Spleen (tissue), 11 donors: Measurements from ENCODE around the gene PTPN13. TPM values are rescaled to one million over a fixed set of nuclear protein-coding genes. Genes with fewer than 3 reads are reported as not detected.

ENCODE experiments used
- DNase-seq: peaks from one replicate; pipeline ENCODE4 v3.0.0-alpha.2; 2020
- H3K27ac ChIP-seq, 8 donors: fragments of 200-600 bp; sonication (generic) in 7 of 8; 1 replicate in 4 of 8; 2 replicates in 4 of 8; pipeline versions ENCODE4 v1.5.0 to v1.8.0; 2016 to 2021; ENCODE audit warnings: inconsistent platforms in 4 of 8, mild to moderate bottlenecking in 4 of 8, moderate library complexity in 1 of 8
- H3K27me3 ChIP-seq, 7 donors: fragments of 200-600 bp; sonication (generic) in 6 of 7; replicated peaks in 1 of 7; 1 replicate in 4 of 7; 2 replicates in 3 of 7; pipeline versions ENCODE4 v1.5.0 to v1.8.0; 2016 to 2021; ENCODE audit warnings: inconsistent platforms in 3 of 7, mild to moderate bottlenecking in 1 of 7
- H3K36me3 ChIP-seq, 6 donors: fragments of 200-600 bp; sonication (generic) in 5 of 6; 1 replicate in 4 of 6; 2 replicates in 2 of 6; pipeline versions ENCODE4 v1.5.0 to v1.8.0; 2016 to 2021; ENCODE audit warnings: inconsistent platforms in 2 of 6
- H3K4me1 ChIP-seq, 6 donors: fragments of 200-600 bp; sonication (generic) in 5 of 6; 1 replicate in 3 of 6; 2 replicates in 3 of 6; pipeline versions ENCODE4 v1.5.0 to v1.8.0; 2016 to 2021; ENCODE audit warnings: inconsistent platforms in 3 of 6
- H3K4me3 ChIP-seq, 8 donors: fragments of 200-600 bp; sonication (generic) in 7 of 8; 1 replicate in 4 of 8; 2 replicates in 4 of 8; pipeline versions ENCODE4 v1.5.0 to v1.8.0; 2016 to 2021; ENCODE audit warnings: inconsistent platforms in 4 of 8, mild to moderate bottlenecking in 4 of 8, moderate library complexity in 2 of 8
- H3K9me3 ChIP-seq, 8 donors: fragments of 200-600 bp; sonication (generic) in 7 of 8; 1 replicate in 4 of 8; 2 replicates in 4 of 8; pipeline versions ENCODE4 v1.5.0 to v1.8.0; 2016 to 2021; ENCODE audit warnings: inconsistent platforms in 4 of 8
- POLR2A ChIP-seq, 3 donors: fragments of 450-650 bp; IDR thresholded peaks; one replicate each; pipeline ENCODE4 v1.5.1; 2017; ENCODE audit warnings: antibody characterized with exemption in 3 of 3, mild to moderate bottlenecking in 1 of 3
- POLR2AphosphoS5 ChIP-seq, 3 donors: sonication (generic); formaldehyde crosslinking; IDR thresholded peaks; one replicate each; pipeline ENCODE4 v1.5.1; 2017; ENCODE audit warnings: antibody characterized with exemption in 3 of 3
- WGBS, 5 donors: extraction: QIAGEN DNeasy Blood & Tissue Kit in 3 of 5; methylation state at CpG; one replicate each; pipeline versions ENCODE4 v1.1.5 to v1.1.7; 2013 to 2018; 5-methylcytosine and 5-hydroxymethylcytosine counted together
- intact Hi-C: fragments of 100-400 bp; cut with DNase I; formaldehyde crosslinking; loops from one replicate; pipeline ENCODE4 v1.15.0; 2023; ENCODE audit warnings: low total_unique reads
- polyA plus RNA-seq, 3 donors: library from polyadenylated mRNA; stranded (reverse); fragments of 200-250 nt; gene quantifications; one replicate each; pipeline ENCODE4 v1.2.1, GENCODE V29; 2013
- total RNA-seq, 7 donors: library from RNA; depleted of rRNA in 3 of 7; stranded (reverse); fragments of >200 nt in 3 of 7; fragmentation: NEBNext Ultra II Directional in 4 of 7; extraction: Animal tissue kit (Norgen Biotek cat#: 25700) in 4 of 7; gene quantifications; one replicate each; pipeline versions ENCODE4 v1.1.0 to v1.2.1, GENCODE V29; 2016 to 2021
- TF ChIP-seq, protein P1 (sequence below), 11 experiments: fragments of 200-600 bp in 7 of 11; fragments of 450-650 bp in 4 of 11; sonication (generic) in 4 of 11; IDR thresholded peaks in 8 of 11; conservative IDR thresholded peaks in 3 of 11; 1 replicate in 7 of 11; 2 replicates in 4 of 11; pipeline versions ENCODE4 v1.4.0 to v1.8.0; 2016 to 2021; ENCODE audit warnings: antibody characterized with exemption in 11 of 11, inconsistent platforms in 4 of 11, mild to moderate bottlenecking in 1 of 11
- donor health status: healthy with polysubstance abuse.
- donor health status: DM: no; HTN: no; CAD: no; lungs with moderate emphysema.
- donor health status: DM: no; HTN: no; CAD: no.
- donor health status: Bipolar disorder and iron deficiency.
- donor health status: healthy.
- donor health status: DM: no; HTN: no; CAD: no.
- donor health status: DM: yes; HTN: yes; CAD: no.

The PTPN13 gene
- total and polyA plus RNA-seq, 10 donors: 0.57 to 20.1 (median 10.5) TPM

DNA sequence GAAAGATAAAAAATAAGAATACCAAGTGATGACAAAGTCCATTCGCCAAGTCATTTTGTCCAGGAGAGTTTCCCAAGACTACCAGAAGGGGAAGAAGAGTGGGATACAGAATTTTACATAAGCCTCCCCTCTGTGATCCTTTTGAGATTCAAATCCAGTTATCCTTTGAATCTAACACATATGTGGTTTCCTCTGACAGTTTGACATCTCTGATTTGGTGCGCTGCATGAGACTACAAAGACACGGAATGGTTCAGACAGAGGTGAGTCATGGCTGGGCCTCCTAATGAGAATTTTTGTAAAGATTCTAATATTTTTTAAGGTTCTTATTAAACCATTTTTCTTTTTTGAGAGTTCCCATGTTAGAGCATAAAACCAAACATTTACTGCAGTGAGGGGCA lies 216.7 kb downstream of the PTPN13 start:
- Histone ChIP-seq H3K9me3 (peaks cover 0 to 15% (median 9%) of the 10 kb centered on the region in 8 donors), H3K4me1 (no peaks in the 10 kb centered on the region), H3K4me3 (no peak overlapping the region), H3K27ac (no peak overlapping the region), H3K36me3 (peaks cover 0 to 16% (median 0%) of the 10 kb centered on the region in 6 donors), H3K27me3 (no peaks in the 10 kb centered on the region)
- DNase-seq: no peak
- TF ChIP-seq POLR2A (IDR thresholded peaks at IDR 0.05) (no peak), POLR2AphosphoS5 (IDR thresholded peaks at IDR 0.05) (no peak)
- TF ChIP-seq, protein P1, sequence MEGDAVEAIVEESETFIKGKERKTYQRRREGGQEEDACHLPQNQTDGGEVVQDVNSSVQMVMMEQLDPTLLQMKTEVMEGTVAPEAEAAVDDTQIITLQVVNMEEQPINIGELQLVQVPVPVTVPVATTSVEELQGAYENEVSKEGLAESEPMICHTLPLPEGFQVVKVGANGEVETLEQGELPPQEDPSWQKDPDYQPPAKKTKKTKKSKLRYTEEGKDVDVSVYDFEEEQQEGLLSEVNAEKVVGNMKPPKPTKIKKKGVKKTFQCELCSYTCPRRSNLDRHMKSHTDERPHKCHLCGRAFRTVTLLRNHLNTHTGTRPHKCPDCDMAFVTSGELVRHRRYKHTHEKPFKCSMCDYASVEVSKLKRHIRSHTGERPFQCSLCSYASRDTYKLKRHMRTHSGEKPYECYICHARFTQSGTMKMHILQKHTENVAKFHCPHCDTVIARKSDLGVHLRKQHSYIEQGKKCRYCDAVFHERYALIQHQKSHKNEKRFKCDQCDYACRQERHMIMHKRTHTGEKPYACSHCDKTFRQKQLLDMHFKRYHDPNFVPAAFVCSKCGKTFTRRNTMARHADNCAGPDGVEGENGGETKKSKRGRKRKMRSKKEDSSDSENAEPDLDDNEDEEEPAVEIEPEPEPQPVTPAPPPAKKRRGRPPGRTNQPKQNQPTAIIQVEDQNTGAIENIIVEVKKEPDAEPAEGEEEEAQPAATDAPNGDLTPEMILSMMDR (IDR thresholded peaks at IDR 0.05 in 8 of 11, conservative IDR thresholded peaks at IDR 0.05 in 3 of 11): no peak
- intact Hi-C loops: no loop called here
- 92 to 97% (median 95%) methylated on average over 3 of the region's 3 CpGs for WGBS, 5 donors

DNA sequence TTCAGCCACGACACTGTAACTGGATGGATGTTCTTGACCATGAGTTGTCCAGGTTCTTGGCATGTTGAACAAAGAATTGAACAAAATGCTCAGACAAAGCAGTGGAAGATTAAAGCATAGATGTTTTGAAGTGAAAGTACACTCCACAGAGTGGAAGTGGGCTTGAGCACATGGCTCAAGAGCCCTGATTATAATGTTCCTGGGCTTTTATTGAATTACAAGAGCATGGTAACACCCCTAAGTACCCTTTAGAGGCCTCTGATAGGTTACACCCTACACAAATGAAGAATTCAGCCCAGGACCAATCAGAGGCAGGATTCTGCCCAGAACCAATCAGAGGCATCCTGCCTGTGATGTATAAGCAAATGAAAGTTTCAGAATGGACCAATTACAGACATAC lies 221.5 kb downstream of the PTPN13 start:
- Histone ChIP-seq H3K4me1 (no peaks in the 10 kb centered on the region), H3K27me3 (no peaks in the 10 kb centered on the region), H3K9me3 (peaks cover 0 to 22% (median 16%) of the 10 kb centered on the region in 8 donors), H3K36me3 (peaks cover 0 to 15% (median 0%) of the 10 kb centered on the region in 6 donors), H3K4me3 (no peak overlapping the region), H3K27ac (no peak overlapping the region)
- intact Hi-C loops: no loop called here
- no peak for DNase-seq
- TF ChIP-seq POLR2AphosphoS5 (IDR thresholded peaks at IDR 0.05) (no peak), POLR2A (IDR thresholded peaks at IDR 0.05) (no peak)
- TF ChIP-seq, protein P1 (IDR thresholded peaks at IDR 0.05 in 8 of 11, conservative IDR thresholded peaks at IDR 0.05 in 3 of 11): no peak
- 63 to 83% (median 68%) methylated on average over 1 of the region's 1 CpG for WGBS, 5 donors

DNA sequence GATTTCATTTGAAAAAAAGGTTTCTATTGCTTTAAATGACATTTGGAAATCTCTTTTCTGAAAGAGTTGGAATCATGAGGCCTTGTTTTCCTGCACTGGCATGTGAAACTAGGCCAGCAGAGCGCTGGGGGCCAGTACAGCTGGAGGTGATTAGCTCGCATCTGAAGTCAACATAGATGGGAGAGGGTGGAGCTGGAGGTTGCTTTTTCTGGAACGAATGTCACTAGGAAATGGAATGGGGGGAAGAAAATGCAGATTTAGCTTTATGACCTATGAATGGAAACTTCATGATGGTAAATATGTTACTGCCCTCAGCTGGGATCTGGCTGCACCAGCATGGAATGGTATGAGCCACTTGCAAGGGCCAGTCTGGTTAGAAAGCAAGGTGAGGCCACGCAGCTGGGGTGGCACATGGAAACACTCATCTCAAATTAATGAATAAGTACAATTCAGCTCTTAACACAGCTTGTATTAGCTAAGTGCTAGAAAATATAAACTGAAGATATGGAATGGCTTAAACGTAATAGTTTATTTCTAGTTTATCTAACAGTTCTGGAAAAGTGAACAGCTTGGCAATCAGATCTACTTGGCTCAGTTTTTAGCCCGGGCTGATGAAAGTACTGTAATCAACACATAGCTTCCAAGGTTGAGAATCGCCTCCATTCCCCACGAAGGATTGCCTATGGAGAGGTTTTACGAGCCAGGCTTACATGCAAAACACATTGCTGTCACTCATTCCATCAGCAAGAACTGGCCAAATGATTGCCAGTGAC lies 222.6 kb downstream of the PTPN13 start:
- H3K36me3 ChIP-seq: peaks cover 0 to 15% (median 0%) of the 10 kb centered on the region in 6 donors
- WGBS, 5 donors: 89 to 96% (median 91%) methylated on average over 9 of the region's 9 CpGs
- no peaks in the 10 kb centered on the region for H3K4me1 ChIP-seq
- TF ChIP-seq, protein P1 (IDR thresholded peaks at IDR 0.05 in 8 of 11, conservative IDR thresholded peaks at IDR 0.05 in 3 of 11): no peak
- no peak for TF ChIP-seq POLR2A (IDR thresholded peaks at IDR 0.05)
- no peak for TF ChIP-seq POLR2AphosphoS5 (IDR thresholded peaks at IDR 0.05)
- no peak for DNase-seq
- no peak overlapping the region for H3K27ac ChIP-seq
- intact Hi-C loops: no loop called here
- H3K27me3 ChIP-seq: no peaks in the 10 kb centered on the region
- H3K9me3 ChIP-seq: peaks cover 0 to 22% (median 16%) of the 10 kb centered on the region in 8 donors
- H3K4me3 ChIP-seq: no peak overlapping the region

DNA sequence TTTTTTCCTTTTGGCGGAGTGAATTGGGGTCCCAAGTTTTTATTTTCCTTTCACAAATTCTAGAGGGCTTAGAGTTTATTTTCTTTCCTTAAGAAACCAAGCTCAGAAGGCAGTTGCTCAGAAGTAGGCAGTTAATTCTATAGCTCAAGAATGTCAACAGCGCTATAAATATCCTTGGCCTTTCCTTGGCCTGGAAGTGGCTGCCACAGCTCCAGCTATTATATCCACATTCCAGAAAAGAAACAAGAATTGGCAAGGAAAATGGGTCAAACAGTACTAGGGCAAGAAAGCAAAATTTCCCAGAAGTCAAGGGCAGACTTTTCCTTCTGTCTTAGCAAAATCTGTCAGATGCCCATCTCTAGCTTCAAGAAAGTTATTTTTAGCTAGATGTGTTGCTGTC lies 224.1 kb downstream of the PTPN13 start:
- DNase-seq: no peak
- TF ChIP-seq, protein P1 (IDR thresholded peaks at IDR 0.05 in 8 of 11, conservative IDR thresholded peaks at IDR 0.05 in 3 of 11): no peak
- TF ChIP-seq POLR2AphosphoS5 (IDR thresholded peaks at IDR 0.05) (no peak), POLR2A (IDR thresholded peaks at IDR 0.05) (no peak)
- Histone ChIP-seq H3K36me3 (peaks cover 0 to 15% (median 0%) of the 10 kb centered on the region in 6 donors), H3K9me3 (peaks cover 0 to 22% (median 16%) of the 10 kb centered on the region in 8 donors), H3K27ac (no peak overlapping the region), H3K4me3 (no peak overlapping the region), H3K27me3 (no peaks in the 10 kb centered on the region), H3K4me1 (no peaks in the 10 kb centered on the region)
- intact Hi-C loops: no loop called here
- 83 to 95% (median 87%) methylated on average over 2 of the region's 2 CpGs for WGBS, 5 donors
